ENCODE measurements around the gene SERPINB7.

SERPINB7 gene

DNA sequence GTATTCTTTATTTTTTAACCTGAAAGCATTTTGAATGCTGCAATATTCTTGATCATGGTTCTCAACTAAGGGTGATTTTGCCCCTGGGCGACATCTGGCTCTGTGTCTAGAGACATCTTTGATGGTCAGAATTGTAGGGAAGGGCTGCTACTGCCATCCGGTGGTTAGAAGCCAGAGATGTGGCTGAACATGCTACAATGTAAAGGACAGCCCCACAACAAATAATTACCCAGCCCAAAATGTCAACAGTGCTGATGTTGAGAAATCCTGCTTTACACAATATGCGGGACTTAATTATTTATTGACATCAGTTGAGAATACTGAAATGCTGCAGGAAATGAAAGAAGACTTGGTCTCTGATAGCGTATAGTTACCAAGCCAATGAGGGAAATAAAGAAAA, 74.8 kb downstream of the SERPINB7 start:
- DNase-seq, result no peak

DNA sequence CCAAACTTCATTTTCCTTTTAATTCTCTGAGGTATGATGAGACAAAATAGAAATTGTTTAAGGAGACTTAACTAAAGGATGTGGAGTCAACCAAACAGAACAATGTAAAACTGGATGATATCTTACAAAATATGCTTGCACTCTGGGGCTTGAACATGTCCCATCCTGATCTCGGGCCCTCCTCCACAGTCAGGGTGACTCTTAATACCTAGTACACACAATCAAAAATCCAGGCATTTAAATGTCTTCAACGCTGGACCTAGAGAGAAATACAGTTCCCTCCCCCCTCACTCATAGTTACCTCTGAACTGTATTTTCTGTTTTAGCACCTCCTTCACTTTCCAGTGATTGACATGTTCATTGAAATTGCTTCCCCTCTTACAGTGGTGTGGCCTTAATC, 75.4 kb downstream of the SERPINB7 start:
- no peak for DNase-seq
